GM12878 (cell line): ENCODE data around the gene SHC3. TPM values are rescaled to one million over a fixed set of nuclear protein-coding genes. Genes with fewer than 3 reads are reported as not detected.

Experiments used
- ATAC-seq: fragments of 200-7000 bp; cut with Tn5 transposase; 3 replicates; pipeline ENCODE4 v1.9.1; 2020; ENCODE audit warnings: mild to moderate bottlenecking, moderate library complexity
- BruUV-seq: library from RNA; stranded (reverse); fragments of 400-500 nt; replicated peaks from 2 replicates; lab custom pipeline; 2021; lab: Mats Ljungman, UMichigan
- CTCF ChIA-PET: fragments of 300-600 bp; sonication (Branson Sonifier 250); formaldehyde crosslinking; extraction: SDS; loops from one replicate; lab custom pipeline; 2021; ENCODE audit warnings: inconsistent platforms; lab: Yijun Ruan, JAX
- POLR2A ChIA-PET: fragments of 350-600 bp; formaldehyde crosslinking; extraction: SDS; loops from one replicate; lab custom pipeline; 2021; ENCODE audit warnings: inconsistent platforms; lab: Charles Lee
- RAD21 ChIA-PET: fragments of 300-600 bp; sonication (Branson Sonifier 250); formaldehyde crosslinking; loops from one replicate; lab custom pipeline; 2023; ENCODE audit warnings: antibody characterized with exemption; ENCODE audit not compliant: unreplicated experiment; lab: Charles Lee
- SMC1A ChIA-PET: fragments of 300-600 bp; sonication (Branson Sonifier 250); formaldehyde crosslinking; loops from one replicate; lab custom pipeline; 2023; ENCODE audit not compliant: unreplicated experiment, uncharacterized antibody; lab: Charles Lee
- DNase-seq: peaks from one replicate; pipeline ENCODE4 v3.0.0-alpha.2; 2011; ENCODE audit warnings: low read depth, low spot score
- FAIRE-seq: peaks from 3 replicates; lab custom pipeline; 2011; peaks lifted over from hg19 to GRCh38; lab: Jason Lieb, UNC
- H2AFZ ChIP-seq: 2 replicates; pipeline ENCODE4 v1.6.0; 2011; ENCODE audit warnings: low read depth, low read length, control low read depth; ENCODE audit not compliant: control insufficient read depth
- H3K27ac ChIP-seq: 2 replicates; pipeline ENCODE4 v1.5.1; 2011; ENCODE audit warnings: control low read depth; ENCODE audit not compliant: control insufficient read depth, insufficient read depth
- H3K27me3 ChIP-seq, 2 experiments: replicated peaks in 1 of 2; 2 replicates each; pipeline versions ENCODE4 v1.6.0 to v1.6.1; 2011; ENCODE audit warnings: low read length in 1 of 2; ENCODE audit not compliant: control insufficient read depth in 2 of 2, insufficient read depth in 2 of 2
- H3K36me3 ChIP-seq, 2 experiments: 2 replicates each; pipeline ENCODE4 v1.5.1; 2011; ENCODE audit warnings: low read length in 1 of 2; ENCODE audit not compliant: control insufficient read depth in 2 of 2, insufficient read depth in 2 of 2
- H3K4me1 ChIP-seq: 2 replicates; pipeline ENCODE4 v1.6.1; 2011; ENCODE audit warnings: mild to moderate bottlenecking, low read length, moderate library complexity, mixed read lengths; ENCODE audit not compliant: control insufficient read depth, insufficient read depth
- H3K4me2 ChIP-seq: 2 replicates; pipeline ENCODE4 v1.6.0; 2011; ENCODE audit warnings: control low read depth; ENCODE audit not compliant: control insufficient read depth, insufficient read depth
- H3K4me3 ChIP-seq: fragments of 200-600 bp; sonication (generic); 2 replicates; pipeline ENCODE4 v1.5.1; 2016
- H3K79me2 ChIP-seq: 2 replicates; pipeline ENCODE4 v1.6.0; 2011; ENCODE audit warnings: low read length; ENCODE audit not compliant: control insufficient read depth, insufficient read depth
- H3K9ac ChIP-seq: 2 replicates; pipeline ENCODE4 v1.8.0; 2011; ENCODE audit warnings: low read length, control low read depth, mixed read lengths; ENCODE audit not compliant: control insufficient read depth, insufficient read depth
- H3K9me3 ChIP-seq: replicated peaks from 3 replicates; pipeline ENCODE4 v1.5.1; 2011; ENCODE audit warnings: mild to moderate bottlenecking, low read length; ENCODE audit not compliant: control insufficient read depth, insufficient read depth
- H4K20me1 ChIP-seq: 2 replicates; pipeline ENCODE4 v1.6.0; 2011; ENCODE audit not compliant: control insufficient read depth, insufficient read depth
- CEBPB ChIP-seq, 2 experiments: fragments of 150-350 bp in 1 of 2; IDR thresholded peaks; 2 replicates each; pipeline ENCODE4 v1.6.1; 2012 to 2014; ENCODE audit warnings: low read depth in 2 of 2, low read length in 2 of 2, borderline replicate concordance in 1 of 2, inconsistent platforms in 1 of 2
- CREM ChIP-seq: IDR thresholded peaks from 2 replicates; pipeline ENCODE4 v1.6.1; 2014; ENCODE audit warnings: antibody characterized with exemption, low read depth
- KDM1A ChIP-seq: fragments of 200-600 bp; sonication (generic); IDR thresholded peaks from 2 replicates; pipeline ENCODE4 v1.6.1; 2016; ENCODE audit warnings: borderline replicate concordance
- WRNIP1 ChIP-seq: IDR thresholded peaks from 2 replicates; pipeline ENCODE4 v1.6.1; 2011; ENCODE audit warnings: low read depth, low read length, improper control_type of control experiment, borderline replicate concordance
- whole genome bisulfite sequencing: methylation state at CpG from one replicate; pipeline ENCODE4 v1.1.6; 2016; ENCODE audit warnings: low lambda C conversion rate; ENCODE audit not compliant: insufficient replicate concordance, insufficient coverage; ENCODE audit errors: missing lambda C conversion rate; 5-methylcytosine and 5-hydroxymethylcytosine counted together
- in situ Hi-C: fragments of 300-500 bp; cut with MboI; formaldehyde crosslinking; loops from 9 replicates; pipeline ENCODE4 v1.14.3; 2018; ENCODE audit warnings: mixed read lengths
- intact Hi-C: fragments of 100-400 bp; cut with micrococcal nuclease; formaldehyde crosslinking; loops from one replicate; pipeline ENCODE4 v1.14.2; 2022; ENCODE audit not compliant: unreplicated experiment
- polyA plus RNA-seq, 11 experiments: library from polyadenylated mRNA; depleted of rRNA in 4 of 11; unstranded in 6 of 11; stranded (reverse) in 5 of 11; fragments of >200 nt; fragmentation: Nextera tagmentation in 4 of 11; fragmentation: Illumina TruSeq in 1 of 11; extraction: Ambion mirVana in 4 of 11; extraction: Trizol in 1 of 11; gene quantifications; 1 replicate in 1 of 11; 2 replicates in 10 of 11; pipeline versions ENCODE4 v1.2.1 to v1.2.3, GENCODE V29; 2011 to 2016; ENCODE audit warnings: inconsistent platforms in 2 of 11, missing spikeins in 2 of 11, low read depth in 1 of 11
- total RNA-seq, 4 experiments: library from RNA; depleted of rRNA in 3 of 4; stranded (reverse); fragments of >200 nt in 3 of 4; fragmentation: Illumina TruSeq in 1 of 4; extraction: Trizol in 1 of 4; gene quantifications; 2 replicates each; pipeline versions ENCODE4 v1.2.1 to v1.2.3, GENCODE V29; 2013 to 2021
- TF ChIP-seq, protein P1 (sequence below): fragments of 450-650 bp; IDR thresholded peaks from 2 replicates; pipeline ENCODE4 v1.6.1; 2017; ENCODE audit warnings: antibody characterized with exemption, mild to moderate bottlenecking, moderate library complexity
- TF ChIP-seq, protein P2 (sequence below): IDR thresholded peaks from 2 replicates; pipeline ENCODE4 v1.6.1; 2012; ENCODE audit warnings: improper control_type of control experiment, low read depth, low read length; ENCODE audit not compliant: insufficient replicate concordance

The SHC3 gene
- total and polyA plus RNA-seq, 10 of the 15 experiments (the other 5 are each of a cell fraction or from before 2014, with no cell fraction given) = 0.01 to 0.06 TPM; not detected in 8

DNA sequence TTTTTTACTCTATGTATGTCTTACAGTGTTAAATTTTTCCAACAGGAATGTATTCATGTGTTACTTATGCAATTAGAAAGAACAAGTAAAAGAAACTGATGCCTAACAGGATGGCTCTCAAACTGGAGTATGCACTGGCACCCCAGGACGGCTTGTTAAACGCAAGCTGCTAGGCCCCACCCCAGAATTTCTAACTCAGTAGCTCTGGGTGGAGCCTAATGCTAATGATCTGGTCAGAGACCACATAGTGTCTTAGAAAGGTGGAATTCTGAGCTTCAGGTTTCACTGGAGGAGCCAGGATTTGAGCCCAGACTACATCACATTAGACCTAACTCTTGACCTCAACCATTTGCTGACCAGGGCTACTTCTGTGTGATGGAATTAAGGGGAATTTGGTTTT, 34.4 kb downstream of the SHC3 start:
- ChIA-PET CTCF (no interaction called here), SMC1A (no interaction called here), RAD21 (no interaction called here), POLR2A (no interaction called here)
- Histone ChIP-seq H3K9me3 (no peaks in the 10 kb centered on the region), H3K36me3 (no peaks in the 10 kb centered on the region), H3K27me3 (no peaks in the 10 kb centered on the region; a peak in 1 of 4 replicates), H3K4me1 (no peaks in the 10 kb centered on the region), H3K4me2 (no peak overlapping the region), H3K4me3 (no peak overlapping the region), H3K27ac (no peak overlapping the region), H3K79me2 (no peaks in the 10 kb centered on the region), H2AFZ (no peak overlapping the region), H4K20me1 (no peaks in the 10 kb centered on the region), H3K9ac (no peak overlapping the region)
- BruUV-seq = no TSS peak
- no peak for DNase-seq
- intact Hi-C loops (no loop called here), in situ Hi-C loops (no loop called here)
- WGBS = 0% methylated on average over 2 of the region's 2 CpGs
- TF ChIP-seq, protein P1, sequence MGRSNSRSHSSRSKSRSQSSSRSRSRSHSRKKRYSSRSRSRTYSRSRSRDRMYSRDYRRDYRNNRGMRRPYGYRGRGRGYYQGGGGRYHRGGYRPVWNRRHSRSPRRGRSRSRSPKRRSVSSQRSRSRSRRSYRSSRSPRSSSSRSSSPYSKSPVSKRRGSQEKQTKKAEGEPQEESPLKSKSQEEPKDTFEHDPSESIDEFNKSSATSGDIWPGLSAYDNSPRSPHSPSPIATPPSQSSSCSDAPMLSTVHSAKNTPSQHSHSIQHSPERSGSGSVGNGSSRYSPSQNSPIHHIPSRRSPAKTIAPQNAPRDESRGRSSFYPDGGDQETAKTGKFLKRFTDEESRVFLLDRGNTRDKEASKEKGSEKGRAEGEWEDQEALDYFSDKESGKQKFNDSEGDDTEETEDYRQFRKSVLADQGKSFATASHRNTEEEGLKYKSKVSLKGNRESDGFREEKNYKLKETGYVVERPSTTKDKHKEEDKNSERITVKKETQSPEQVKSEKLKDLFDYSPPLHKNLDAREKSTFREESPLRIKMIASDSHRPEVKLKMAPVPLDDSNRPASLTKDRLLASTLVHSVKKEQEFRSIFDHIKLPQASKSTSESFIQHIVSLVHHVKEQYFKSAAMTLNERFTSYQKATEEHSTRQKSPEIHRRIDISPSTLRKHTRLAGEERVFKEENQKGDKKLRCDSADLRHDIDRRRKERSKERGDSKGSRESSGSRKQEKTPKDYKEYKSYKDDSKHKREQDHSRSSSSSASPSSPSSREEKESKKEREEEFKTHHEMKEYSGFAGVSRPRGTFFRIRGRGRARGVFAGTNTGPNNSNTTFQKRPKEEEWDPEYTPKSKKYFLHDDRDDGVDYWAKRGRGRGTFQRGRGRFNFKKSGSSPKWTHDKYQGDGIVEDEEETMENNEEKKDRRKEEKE = no peak
- TF ChIP-seq WRNIP1 = no peak
- TF ChIP-seq CREM = no peak
- TF ChIP-seq CEBPB (IDR thresholded peaks at IDR 0.05; ENCODE audit: borderline replicate concordance in 1 of 2, low read depth in 2 of 2, low read length in 2 of 2) = no peak
- TF ChIP-seq KDM1A = no peak
- TF ChIP-seq, protein P2, sequence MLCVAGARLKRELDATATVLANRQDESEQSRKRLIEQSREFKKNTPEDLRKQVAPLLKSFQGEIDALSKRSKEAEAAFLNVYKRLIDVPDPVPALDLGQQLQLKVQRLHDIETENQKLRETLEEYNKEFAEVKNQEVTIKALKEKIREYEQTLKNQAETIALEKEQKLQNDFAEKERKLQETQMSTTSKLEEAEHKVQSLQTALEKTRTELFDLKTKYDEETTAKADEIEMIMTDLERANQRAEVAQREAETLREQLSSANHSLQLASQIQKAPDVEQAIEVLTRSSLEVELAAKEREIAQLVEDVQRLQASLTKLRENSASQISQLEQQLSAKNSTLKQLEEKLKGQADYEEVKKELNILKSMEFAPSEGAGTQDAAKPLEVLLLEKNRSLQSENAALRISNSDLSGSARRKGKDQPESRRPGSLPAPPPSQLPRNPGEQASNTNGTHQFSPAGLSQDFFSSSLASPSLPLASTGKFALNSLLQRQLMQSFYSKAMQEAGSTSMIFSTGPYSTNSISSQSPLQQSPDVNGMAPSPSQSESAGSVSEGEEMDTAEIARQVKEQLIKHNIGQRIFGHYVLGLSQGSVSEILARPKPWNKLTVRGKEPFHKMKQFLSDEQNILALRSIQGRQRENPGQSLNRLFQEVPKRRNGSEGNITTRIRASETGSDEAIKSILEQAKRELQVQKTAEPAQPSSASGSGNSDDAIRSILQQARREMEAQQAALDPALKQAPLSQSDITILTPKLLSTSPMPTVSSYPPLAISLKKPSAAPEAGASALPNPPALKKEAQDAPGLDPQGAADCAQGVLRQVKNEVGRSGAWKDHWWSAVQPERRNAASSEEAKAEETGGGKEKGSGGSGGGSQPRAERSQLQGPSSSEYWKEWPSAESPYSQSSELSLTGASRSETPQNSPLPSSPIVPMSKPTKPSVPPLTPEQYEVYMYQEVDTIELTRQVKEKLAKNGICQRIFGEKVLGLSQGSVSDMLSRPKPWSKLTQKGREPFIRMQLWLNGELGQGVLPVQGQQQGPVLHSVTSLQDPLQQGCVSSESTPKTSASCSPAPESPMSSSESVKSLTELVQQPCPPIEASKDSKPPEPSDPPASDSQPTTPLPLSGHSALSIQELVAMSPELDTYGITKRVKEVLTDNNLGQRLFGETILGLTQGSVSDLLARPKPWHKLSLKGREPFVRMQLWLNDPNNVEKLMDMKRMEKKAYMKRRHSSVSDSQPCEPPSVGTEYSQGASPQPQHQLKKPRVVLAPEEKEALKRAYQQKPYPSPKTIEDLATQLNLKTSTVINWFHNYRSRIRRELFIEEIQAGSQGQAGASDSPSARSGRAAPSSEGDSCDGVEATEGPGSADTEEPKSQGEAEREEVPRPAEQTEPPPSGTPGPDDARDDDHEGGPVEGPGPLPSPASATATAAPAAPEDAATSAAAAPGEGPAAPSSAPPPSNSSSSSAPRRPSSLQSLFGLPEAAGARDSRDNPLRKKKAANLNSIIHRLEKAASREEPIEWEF = no peak
- FAIRE-seq = no peak
- no peak for ATAC-seq
